HEK293T (cell line): Measurements from ENCODE around the gene IDH2.

Experiments used
- ARNT ChIP-seq: fragments of 450-650 bp; IDR thresholded peaks from 2 replicates; pipeline ENCODE4 v1.6.1; 2017; ENCODE audit warnings: mild to moderate bottlenecking
- BHLHE40 ChIP-seq: fragments of 450-650 bp; IDR thresholded peaks from 2 replicates; pipeline ENCODE4 v1.6.1; 2016; ENCODE audit warnings: mild to moderate bottlenecking, moderate library complexity, borderline replicate concordance
- ELF4 ChIP-seq: fragments of 450-650 bp; IDR thresholded peaks from 2 replicates; pipeline ENCODE4 v1.6.1; 2017; ENCODE audit warnings: antibody characterized with exemption
- FOXA1 ChIP-seq: fragments of 450-650 bp; IDR thresholded peaks from 2 replicates; pipeline ENCODE4 v1.6.1; 2016; ENCODE audit warnings: mild to moderate bottlenecking
- FOXK2 ChIP-seq: fragments of 450-650 bp; IDR thresholded peaks from 2 replicates; pipeline ENCODE4 v1.6.1; 2016; ENCODE audit warnings: mild to moderate bottlenecking
- FOXM1 ChIP-seq: fragments of 450-650 bp; IDR thresholded peaks from 2 replicates; pipeline ENCODE4 v1.6.1; 2017; ENCODE audit warnings: mild to moderate bottlenecking, borderline replicate concordance
- HDGF ChIP-seq: fragments of 450-650 bp; IDR thresholded peaks from 2 replicates; pipeline ENCODE4 v1.6.1; 2017; ENCODE audit warnings: antibody characterized with exemption, borderline replicate concordance
- LEF1 ChIP-seq: fragments of 450-650 bp; IDR thresholded peaks from 2 replicates; pipeline ENCODE4 v1.6.1; 2017; ENCODE audit warnings: mild to moderate bottlenecking, borderline replicate concordance
- NFRKB ChIP-seq: fragments of 450-650 bp; IDR thresholded peaks from 2 replicates; pipeline ENCODE4 v1.6.1; 2016; ENCODE audit warnings: mild to moderate bottlenecking, moderate library complexity
- SP1 ChIP-seq: fragments of 450-650 bp; IDR thresholded peaks from 2 replicates; pipeline ENCODE4 v1.6.1; 2017
- TARDBP ChIP-seq: fragments of 450-650 bp; IDR thresholded peaks from 2 replicates; pipeline ENCODE4 v1.6.1; 2016
- ZNF384 ChIP-seq: fragments of 450-650 bp; IDR thresholded peaks from 2 replicates; pipeline ENCODE4 v1.6.1; 2016

DNA sequence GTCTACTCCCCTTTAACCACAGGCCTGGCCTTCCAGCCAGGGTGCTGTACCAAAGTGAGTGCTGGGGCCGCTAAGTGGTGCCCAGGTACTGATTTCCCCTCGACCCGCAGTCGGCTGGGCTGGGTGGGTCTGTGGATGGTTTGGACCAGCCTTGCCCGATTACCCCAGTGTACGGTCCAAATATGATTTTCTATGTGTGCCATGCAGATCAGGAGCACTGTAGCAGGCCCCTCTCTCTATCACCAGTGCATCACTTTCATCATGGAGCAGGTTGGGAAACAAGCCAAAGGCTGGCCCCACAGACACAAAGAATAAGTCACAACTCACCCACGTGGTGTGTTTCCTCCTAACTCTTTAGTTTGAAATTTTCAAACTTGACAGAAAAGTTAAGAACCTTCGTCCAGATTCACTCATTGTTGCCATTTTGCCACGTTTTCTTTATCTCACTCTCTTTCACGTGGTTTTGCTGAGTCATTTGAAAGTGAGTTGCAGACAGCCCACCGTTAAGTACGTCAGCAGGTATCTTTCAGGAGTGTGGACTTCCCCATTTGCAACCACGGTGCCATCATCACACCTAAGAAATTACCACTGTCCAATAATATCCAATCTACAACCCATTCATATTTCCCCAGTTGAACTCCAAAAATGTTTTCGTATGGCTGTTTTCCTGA is 64.2 kb downstream of the IDH2 start:
- TF ChIP-seq BHLHE40 (no peak), NFRKB (no peak), ZNF384 (no peak), LEF1 (no peak), FOXM1 (no peak), FOXK2 (no peak), SP1 (no peak), FOXA1 (no peak), ELF4 (no peak), ARNT (no peak), TARDBP (no peak), HDGF (no peak)
